Nephron progenitor cell (in vitro differentiated cells): ENCODE data around the gene C14orf39.
"Not testable (repeated sequence)": the region's sequence is repeated elsewhere in the genome, so short reads cannot be mapped to it uniquely, and the experiment has no call there.

Experiments
- DNase-seq: peaks from one replicate; pipeline ENCODE4 v3.0.0; 2021
- H3K27ac Mint-ChIP-seq: 2 replicates; pipeline ENCODE4 v1.8.0; 2021; ENCODE audit warnings: mild to moderate bottlenecking, moderate library complexity, mixed read lengths
- H3K27me3 Mint-ChIP-seq: 2 replicates; pipeline ENCODE4 v1.8.0; 2021; ENCODE audit warnings: mild to moderate bottlenecking, low read depth, mixed read lengths; ENCODE audit not compliant: poor library complexity
- H3K36me3 Mint-ChIP-seq: 2 replicates; pipeline ENCODE4 v1.8.0; 2021; ENCODE audit warnings: low read depth, mixed read lengths
- H3K4me1 Mint-ChIP-seq: 2 replicates; pipeline ENCODE4 v1.8.0; 2021; ENCODE audit warnings: mixed read lengths
- H3K4me3 Mint-ChIP-seq: 2 replicates; pipeline ENCODE4 v1.8.0; 2021; ENCODE audit warnings: mild to moderate bottlenecking, moderate library complexity, mixed read lengths
- H3K9me3 Mint-ChIP-seq: 2 replicates; pipeline ENCODE4 v1.8.0; 2021; ENCODE audit warnings: mild to moderate bottlenecking, moderate library complexity, mixed read lengths
- CTCF ChIP-seq: fragments of 200-600 bp; sonication (generic); IDR thresholded peaks from 2 replicates; pipeline ENCODE4 v1.5.0; 2021; ENCODE audit warnings: antibody characterized with exemption

Gene C14orf39

GRCh38 chr14:60485057-60485597, 736 bp downstream of the C14orf39 start:
- H3K36me3 Mint-ChIP-seq: peaks cover 20% of the 10 kb centered on the region
- H3K27me3 Mint-ChIP-seq: peaks cover 13% of the 10 kb centered on the region
- no peak overlapping the region for H3K27ac Mint-ChIP-seq
- H3K4me3 Mint-ChIP-seq: peak overlapping the region; percentile 85
- peaks cover 17% of the 10 kb centered on the region for H3K9me3 Mint-ChIP-seq
- peak; percentile 11 for DNase-seq
- TF ChIP-seq CTCF: no peak
- no peaks in the 10 kb centered on the region for H3K4me1 Mint-ChIP-seq

GRCh38 chr14:60482743-60483142, 3.1 kb downstream of the C14orf39 start:
- Mint-ChIP-seq H3K36me3 (peaks cover 31% of the 10 kb centered on the region), H3K4me3 (no peak overlapping the region), H3K9me3 (peaks cover 31% of the 10 kb centered on the region), H3K27ac (no peak overlapping the region), H3K27me3 (peaks cover 15% of the 10 kb centered on the region), H3K4me1 (no peaks in the 10 kb centered on the region)
- DNase-seq: no peak
- TF ChIP-seq CTCF: no peak

- H3K4me3 Mint-ChIP-seq, H3K4me1 Mint-ChIP-seq, DNase-seq, H3K27ac Mint-ChIP-seq: not testable (repeated sequence)
- Mint-ChIP-seq H3K27me3 (peaks cover 16% of the 10 kb centered on the region), H3K36me3 (peaks cover 47% of the 10 kb centered on the region), H3K9me3 (peaks cover 45% of the 10 kb centered on the region)
Measured at GRCh38 chr14:60480248-60480647, 5.6 kb downstream of the C14orf39 start.

GRCh38 chr14:60455875-60456274, 30.0 kb downstream of the C14orf39 start:
- no peaks in the 10 kb centered on the region for H3K4me1 Mint-ChIP-seq
- H3K36me3 Mint-ChIP-seq: no peaks in the 10 kb centered on the region
- H3K4me3 Mint-ChIP-seq: no peak overlapping the region
- no peak for TF ChIP-seq CTCF
- no peak for DNase-seq
- H3K9me3 Mint-ChIP-seq: no peaks in the 10 kb centered on the region
- H3K27me3 Mint-ChIP-seq: peaks cover 18% of the 10 kb centered on the region
- no peak overlapping the region for H3K27ac Mint-ChIP-seq

GRCh38 chr14:60430276-60430675, 55.6 kb downstream of the C14orf39 start:
- DNase-seq: no peak
- H3K27me3 Mint-ChIP-seq: no peaks in the 10 kb centered on the region
- TF ChIP-seq CTCF: no peak
- H3K36me3 Mint-ChIP-seq: peaks cover 5% of the 10 kb centered on the region
- no peaks in the 10 kb centered on the region for H3K4me1 Mint-ChIP-seq
- H3K9me3 Mint-ChIP-seq: peaks cover 33% of the 10 kb centered on the region
- no peak overlapping the region for H3K27ac Mint-ChIP-seq
- no peak overlapping the region for H3K4me3 Mint-ChIP-seq

- Mint-ChIP-seq H3K9me3 (peaks cover 31% of the 10 kb centered on the region), H3K4me1 (no peaks in the 10 kb centered on the region), H3K27ac (no peak overlapping the region), H3K4me3 (no peak overlapping the region), H3K36me3 (no peaks in the 10 kb centered on the region), H3K27me3 (no peaks in the 10 kb centered on the region)
- TF ChIP-seq CTCF: no peak
- DNase-seq: no peak
Measured at GRCh38 chr14:60420050-60420449, 65.8 kb downstream of the C14orf39 start.

- not testable (repeated sequence) for H3K27me3 Mint-ChIP-seq, H3K27ac Mint-ChIP-seq, H3K4me3 Mint-ChIP-seq, H3K36me3 Mint-ChIP-seq, DNase-seq, H3K4me1 Mint-ChIP-seq
- peaks cover 23% of the 10 kb centered on the region for H3K9me3 Mint-ChIP-seq
Measured at GRCh38 chr14:60397550-60397949, 88.3 kb downstream of the C14orf39 start.
